Karpas-422 (cell line): ENCODE results near the gene ADAMTS9. TPM values are rescaled to one million over a fixed set of nuclear protein-coding genes. Genes with fewer than 3 reads are reported as not detected.

Source experiments
- DNase-seq: peaks from one replicate; pipeline ENCODE4 v3.0.0-alpha.2; 2015
- H2AFZ ChIP-seq: fragments of 200-600 bp; sonication (generic); 2 replicates; pipeline ENCODE4 v1.6.1; 2014; ENCODE audit warnings: antibody characterized with exemption, low read length, mixed read lengths
- H3K27ac ChIP-seq: fragments of 200-600 bp; sonication (generic); 2 replicates; pipeline ENCODE4 v1.5.1; 2014; ENCODE audit warnings: mild to moderate bottlenecking, low read length, moderate library complexity
- H3K27me3 ChIP-seq: fragments of 200-600 bp; sonication (generic); 2 replicates; pipeline ENCODE4 v1.6.1; 2014; ENCODE audit warnings: low read length, mixed read lengths
- H3K36me3 ChIP-seq: fragments of 200-600 bp; sonication (generic); 2 replicates; pipeline ENCODE4 v1.6.1; 2014; ENCODE audit warnings: low read length, mixed read lengths; ENCODE audit not compliant: insufficient read depth
- H3K4me1 ChIP-seq: fragments of 200-600 bp; sonication (generic); 2 replicates; pipeline ENCODE4 v1.6.1; 2014; ENCODE audit warnings: mild to moderate bottlenecking, low read length, mixed read lengths
- H3K4me2 ChIP-seq: fragments of 200-600 bp; sonication (generic); 2 replicates; pipeline ENCODE4 v1.6.1; 2014; ENCODE audit warnings: low read length, low read depth, mild to moderate bottlenecking; ENCODE audit not compliant: poor library complexity, severe bottlenecking
- H3K4me3 ChIP-seq: fragments of 200-600 bp; sonication (generic); 2 replicates; pipeline ENCODE4 v1.5.1; 2014; ENCODE audit warnings: mild to moderate bottlenecking, antibody characterized with exemption, low read length, mixed read lengths
- H3K79me2 ChIP-seq: fragments of 200-600 bp; sonication (generic); 2 replicates; pipeline ENCODE4 v1.6.1; 2014; ENCODE audit warnings: mild to moderate bottlenecking, low read length, mixed read lengths
- H3K9ac ChIP-seq: fragments of 200-600 bp; sonication (generic); 2 replicates; pipeline ENCODE4 v1.6.0; 2014; ENCODE audit warnings: low read length
- H3K9me2 ChIP-seq: fragments of 200-600 bp; sonication (generic), shearing (Covaris generic); replicated peaks from 2 replicates; pipeline ENCODE4 v1.6.0; 2014; ENCODE audit warnings: mild to moderate bottlenecking, low read length, moderate library complexity; ENCODE audit not compliant: insufficient read depth
- H3K9me3 ChIP-seq: fragments of 300-700, 200-600 bp; sonication (generic); 2 replicates; pipeline ENCODE4 v1.6.1; 2014; ENCODE audit warnings: low read length, mixed read lengths
- H4K20me1 ChIP-seq: fragments of 200-600 bp; sonication (generic); 2 replicates; pipeline ENCODE4 v1.6.1; 2014; ENCODE audit warnings: mild to moderate bottlenecking, antibody characterized with exemption, low read length, low read depth; ENCODE audit not compliant: insufficient read depth
- total RNA-seq: library from RNA; depleted of rRNA; stranded (reverse); fragments of >200 nt; shearing (Covaris generic); gene quantifications from 2 replicates; pipeline ENCODE4 v1.2.3, GENCODE V29; 2014; ENCODE audit warnings: low replicate concordance

ADAMTS9 gene
- total RNA-seq, 1 experiment from 2014 or later = not detected

- Histone ChIP-seq H3K27ac (no peak overlapping the region), H3K27me3 (no peaks in the 10 kb centered on the region), H2AFZ (no peak overlapping the region), H3K4me1 (no peaks in the 10 kb centered on the region), H3K9me3 (no peaks in the 10 kb centered on the region), H3K4me2 (no peak overlapping the region), H3K36me3 (no peaks in the 10 kb centered on the region), H4K20me1 (no peaks in the 10 kb centered on the region), H3K9ac (no peak overlapping the region), H3K79me2 (no peaks in the 10 kb centered on the region), H3K4me3 (no peak overlapping the region), H3K9me2 (no peaks in the 10 kb centered on the region)
- no peak for DNase-seq
Observed at GRCh38 chr3:64680334-64680733, 7.5 kb downstream of the ADAMTS9 start.

- Histone ChIP-seq H3K9me3 (no peaks in the 10 kb centered on the region), H3K9me2 (no peaks in the 10 kb centered on the region)
- no peak for DNase-seq
Observed at GRCh38 chr3:64677961-64678716, 9.7 kb downstream of the ADAMTS9 start.

GRCh38 chr3:64676831-64677230 is 11.0 kb downstream of the ADAMTS9 start:
- no peak overlapping the region for H2AFZ ChIP-seq
- no peak overlapping the region for H3K27ac ChIP-seq

More at GRCh38 chr3:64677961-64678716, 9.7 kb downstream of the ADAMTS9 start:
- no peaks in the 10 kb centered on the region for H3K4me1 ChIP-seq
- no peaks in the 10 kb centered on the region for H3K36me3 ChIP-seq
- H3K79me2 ChIP-seq = no peaks in the 10 kb centered on the region
- no peaks in the 10 kb centered on the region for H4K20me1 ChIP-seq
- H3K27me3 ChIP-seq = no peaks in the 10 kb centered on the region
- no peak overlapping the region for H3K4me3 ChIP-seq
- H3K9ac ChIP-seq = no peak overlapping the region
- no peak overlapping the region for H3K27ac ChIP-seq
- no peak overlapping the region for H3K4me2 ChIP-seq
- no peak overlapping the region for H2AFZ ChIP-seq

DNA sequence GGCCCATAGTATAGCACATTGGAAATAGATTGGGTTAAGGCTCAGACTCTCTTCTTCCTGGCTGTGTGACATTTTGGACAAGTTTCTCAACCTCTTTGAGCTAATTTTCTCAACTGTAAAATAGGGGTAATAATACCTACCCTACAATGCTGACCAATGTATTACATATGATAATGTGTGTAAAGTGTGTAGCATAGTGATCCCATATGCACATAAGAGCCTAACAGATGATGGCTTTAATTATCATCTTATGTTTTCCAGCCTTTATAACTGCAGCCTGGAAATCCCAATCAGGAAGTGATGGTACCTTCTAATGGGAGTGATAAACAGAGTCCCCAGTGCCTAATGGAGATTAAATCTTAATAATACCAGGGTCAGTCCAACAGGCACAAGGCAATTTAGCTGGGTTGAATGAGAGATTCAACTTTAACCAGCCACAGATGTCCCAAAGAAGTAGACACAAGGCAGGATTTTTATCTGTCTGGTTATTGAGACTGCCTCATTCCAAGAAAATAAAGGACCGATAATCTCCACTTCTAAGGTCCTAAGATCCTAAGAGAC is 12.0 kb downstream of the ADAMTS9 start:
- Histone ChIP-seq H3K4me2 (no peak overlapping the region), H3K79me2 (no peaks in the 10 kb centered on the region), H3K4me3 (no peak overlapping the region), H3K9me3 (no peaks in the 10 kb centered on the region), H3K4me1 (no peaks in the 10 kb centered on the region), H2AFZ (no peak overlapping the region), H3K9ac (no peak overlapping the region), H3K36me3 (no peaks in the 10 kb centered on the region), H3K27ac (no peak overlapping the region), H3K27me3 (no peaks in the 10 kb centered on the region), H3K9me2 (no peaks in the 10 kb centered on the region), H4K20me1 (no peaks in the 10 kb centered on the region)
- DNase-seq = no peak

More at GRCh38 chr3:64676831-64677230, 11.0 kb downstream of the ADAMTS9 start:
- Histone ChIP-seq H3K79me2 (no peaks in the 10 kb centered on the region), H3K9me3 (no peaks in the 10 kb centered on the region), H3K4me3 (no peak overlapping the region), H4K20me1 (no peaks in the 10 kb centered on the region), H3K4me2 (no peak overlapping the region), H3K9ac (no peak overlapping the region), H3K9me2 (no peaks in the 10 kb centered on the region), H3K27me3 (no peaks in the 10 kb centered on the region), H3K36me3 (no peaks in the 10 kb centered on the region), H3K4me1 (no peaks in the 10 kb centered on the region)
- DNase-seq = no peak

GRCh38 chr3:64674591-64675076 is 13.2 kb downstream of the ADAMTS9 start:
- Histone ChIP-seq H4K20me1 (no peaks in the 10 kb centered on the region), H3K4me3 (no peak overlapping the region), H3K79me2 (no peaks in the 10 kb centered on the region), H3K9me3 (no peaks in the 10 kb centered on the region), H2AFZ (no peak overlapping the region), H3K27ac (no peak overlapping the region), H3K27me3 (no peaks in the 10 kb centered on the region), H3K36me3 (no peaks in the 10 kb centered on the region), H3K9ac (no peak overlapping the region), H3K4me1 (no peaks in the 10 kb centered on the region), H3K9me2 (no peaks in the 10 kb centered on the region), H3K4me2 (no peak overlapping the region)
- no peak for DNase-seq

DNA sequence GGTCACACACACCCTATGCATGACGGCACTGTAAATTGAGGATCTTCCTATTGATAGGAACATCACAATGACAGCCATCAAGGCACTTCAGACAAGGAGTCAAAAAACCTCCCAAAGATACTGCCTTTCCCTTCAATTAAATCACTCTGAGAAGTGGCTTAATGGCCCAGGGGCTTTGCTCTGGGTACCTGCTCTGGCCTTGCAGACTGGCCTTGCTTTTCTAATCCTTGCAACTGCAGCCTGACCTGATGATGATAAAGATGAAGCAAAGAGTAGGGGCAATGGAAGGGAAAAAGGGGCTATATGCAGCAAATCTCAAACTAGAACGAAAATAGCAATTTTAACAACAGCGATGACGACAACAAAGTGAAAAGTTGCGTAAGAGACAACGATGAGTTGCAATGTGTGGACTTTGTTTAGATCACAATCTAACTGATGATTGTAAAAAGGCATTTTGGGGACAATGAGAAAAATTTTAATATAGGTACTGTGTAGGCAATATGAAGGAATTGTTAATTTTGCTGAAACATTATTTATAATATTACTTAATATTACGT is 14.6 kb downstream of the ADAMTS9 start:
- DNase-seq = no peak
- no peaks in the 10 kb centered on the region for H3K27me3 ChIP-seq
- H4K20me1 ChIP-seq = no peaks in the 10 kb centered on the region
- no peak overlapping the region for H3K27ac ChIP-seq
- no peaks in the 10 kb centered on the region for H3K9me2 ChIP-seq
- H3K4me1 ChIP-seq = no peaks in the 10 kb centered on the region
- H3K79me2 ChIP-seq = no peaks in the 10 kb centered on the region
- H3K4me2 ChIP-seq = no peak overlapping the region
- no peak overlapping the region for H3K9ac ChIP-seq
- no peaks in the 10 kb centered on the region for H3K9me3 ChIP-seq
- H2AFZ ChIP-seq = no peak overlapping the region
- H3K4me3 ChIP-seq = no peak overlapping the region
- H3K36me3 ChIP-seq = no peaks in the 10 kb centered on the region

DNA sequence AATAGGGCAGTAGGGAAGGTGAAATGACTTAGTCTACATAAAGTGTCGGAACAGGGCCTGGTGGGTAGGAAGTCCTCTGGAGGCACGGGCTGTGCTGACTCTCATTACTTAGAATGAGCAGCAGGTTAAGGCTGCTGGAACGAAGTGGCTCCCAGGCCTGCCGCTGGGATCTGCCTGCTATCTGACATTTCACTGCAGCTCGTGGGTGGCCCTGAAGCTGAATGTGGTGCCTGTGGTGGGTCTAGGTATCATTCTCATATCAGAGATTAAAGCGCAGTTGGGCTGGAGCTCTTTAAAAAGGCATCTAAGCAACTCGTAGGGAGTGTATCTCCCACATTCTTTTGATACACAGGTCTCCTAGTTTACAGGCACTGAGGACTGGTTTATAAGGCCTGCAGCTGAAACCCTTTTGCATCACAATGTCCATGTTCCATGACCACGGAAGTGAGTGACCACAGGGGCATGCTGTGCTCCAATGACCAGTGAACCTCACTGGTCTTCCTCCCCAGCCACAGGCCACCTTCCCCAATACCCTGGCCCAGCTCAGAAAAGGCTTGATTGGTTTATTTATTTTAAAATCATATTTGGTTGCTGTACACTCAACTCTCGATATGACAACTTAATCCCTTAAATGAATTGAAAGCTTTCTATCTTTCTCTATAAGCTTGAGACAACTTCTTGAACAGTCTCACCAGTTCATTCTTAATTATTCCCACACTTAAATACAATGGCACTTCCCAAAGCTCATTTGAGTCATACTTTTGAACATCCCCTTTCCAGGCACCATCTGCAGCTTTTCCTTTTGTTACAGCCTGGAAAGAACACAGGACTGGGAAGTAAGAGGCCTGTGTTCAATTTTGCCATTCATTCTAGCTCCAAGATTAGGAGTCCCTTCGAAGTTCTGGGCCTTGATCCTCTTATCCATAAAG is 19.0 kb downstream of the ADAMTS9 start:
- H3K9me3 ChIP-seq = no peaks in the 10 kb centered on the region
- H4K20me1 ChIP-seq = no peaks in the 10 kb centered on the region
- no peak overlapping the region for H2AFZ ChIP-seq
- no peak overlapping the region for H3K4me2 ChIP-seq
- no peaks in the 10 kb centered on the region for H3K36me3 ChIP-seq
- H3K4me1 ChIP-seq = no peaks in the 10 kb centered on the region
- no peak overlapping the region for H3K4me3 ChIP-seq
- H3K9me2 ChIP-seq = no peaks in the 10 kb centered on the region
- no peak overlapping the region for H3K9ac ChIP-seq
- no peak for DNase-seq
- H3K27ac ChIP-seq = no peak overlapping the region
- H3K79me2 ChIP-seq = no peaks in the 10 kb centered on the region
- H3K27me3 ChIP-seq = no peaks in the 10 kb centered on the region
